ENCODE results near the gene VANGL2.

- TF ChIP-seq POLR2A (IDR thresholded peaks at IDR 0.05; ENCODE audit: low read depth, low read length) (no peak), POLR2AphosphoS5 (IDR thresholded peaks at IDR 0.05; ENCODE audit: low read depth, low read length) (no peak)
Measured at GRCh38 chr1:160394673-160395072, 5.7 kb upstream of the VANGL2 start.
